H1 (cell line): Measurements from ENCODE around the gene MTM1. TPM values are rescaled to one million over a fixed set of nuclear protein-coding genes. Genes with fewer than 3 reads are reported as not detected.

Experiments
- EP300 ChIP-seq, 2 experiments: IDR thresholded peaks; 1 replicate in 1 of 2; 2 replicates in 1 of 2; pipeline ENCODE4 v1.6.1; 2011 to 2012; ENCODE audit warnings: low read depth in 2 of 2, low read length in 2 of 2, mild to moderate bottlenecking in 2 of 2, borderline replicate concordance in 1 of 2, inconsistent platforms in 1 of 2, moderate library complexity in 1 of 2
- EZH2 ChIP-seq: fragments of 200-600 bp; sonication (generic); IDR thresholded peaks from 2 replicates; pipeline ENCODE4 v1.7.1; 2012; ENCODE audit warnings: low read depth, mild to moderate bottlenecking, moderate library complexity, low read length, inconsistent platforms; ENCODE audit not compliant: severe bottlenecking
- HDAC6 ChIP-seq: IDR thresholded peaks from one replicate; pipeline ENCODE4 v1.7.1; 2012; ENCODE audit warnings: low read depth, mild to moderate bottlenecking, inconsistent platforms, low read length, moderate library complexity
- NRF1 ChIP-seq: IDR thresholded peaks from 2 replicates; pipeline ENCODE4 v1.6.1; 2011; ENCODE audit warnings: mild to moderate bottlenecking, low read depth, low read length, improper control_type of control experiment
- TAF7 ChIP-seq: optimal IDR thresholded peaks from 2 replicates; pipeline ENCODE3; 2011; ENCODE audit warnings: low read depth, mild to moderate bottlenecking, inconsistent platforms, low read length, moderate library complexity, borderline replicate concordance
- TEAD4 ChIP-seq: IDR thresholded peaks from 2 replicates; pipeline ENCODE4 v1.6.1; 2012; ENCODE audit warnings: low read depth, low read length, inconsistent platforms, mixed read lengths
- polyA plus RNA-seq, 7 experiments: library from polyadenylated mRNA; depleted of rRNA in 3 of 7; stranded (reverse) in 5 of 7; unstranded in 2 of 7; fragments of >200 nt in 5 of 7; fragments of 200-250 nt in 2 of 7; gene quantifications; 1 replicate in 5 of 7; 2 replicates in 1 of 7; 4 replicates in 1 of 7; pipeline versions ENCODE4 v1.2.1 to v1.2.3, GENCODE V29; 2011 to 2013; ENCODE audit warnings: missing spikeins in 2 of 7, mixed read lengths in 2 of 7
- total RNA-seq: library from RNA; stranded (reverse); fragmentation: NEBNext Ultra II Directional; extraction: Animal tissue kit (Norgen Biotek cat#: 25700); gene quantifications from 2 replicates; pipeline ENCODE4 v1.2.1, GENCODE V29; 2021

Gene MTM1
- total and polyA plus RNA-seq, 2 of the 8 experiments (the other 6 are each of a cell fraction or from before 2014, with no cell fraction given), result 2.3 to 8.4 TPM

DNA sequence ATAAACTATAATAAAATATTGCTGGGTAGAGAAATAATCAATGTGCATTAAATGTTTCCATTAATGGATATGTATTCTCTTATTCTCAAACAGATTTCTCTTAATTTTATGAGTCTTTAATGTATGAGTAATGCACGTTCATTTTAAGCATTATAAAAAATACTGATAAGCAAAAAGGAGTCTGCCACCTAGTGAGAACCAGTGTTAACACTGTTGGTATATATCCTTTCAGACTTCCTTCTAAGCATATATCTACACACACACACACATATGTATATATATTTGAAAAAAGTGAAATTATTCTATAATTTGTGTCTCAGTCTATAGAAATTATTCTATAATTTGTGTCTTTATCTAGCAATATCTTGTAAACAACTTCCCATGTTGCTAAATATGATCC lies 74.8 kb downstream of the MTM1 start (continued):
- TF ChIP-seq TAF7 (no peak), EZH2 (no peak), HDAC6 (no peak), EP300 (IDR thresholded peaks at IDR 0.05; ENCODE audit: borderline replicate concordance in 1 of 2, low read depth in 2 of 2, low read length in 2 of 2) (no peak), TEAD4 (no peak), NRF1 (no peak)
